ENCODE measurements around the gene RIOK3.
"Not testable (repeated sequence)": the region's sequence is repeated elsewhere in the genome, so short reads cannot be mapped to it uniquely, and the experiment has no call there.

The RIOK3 gene

DNA sequence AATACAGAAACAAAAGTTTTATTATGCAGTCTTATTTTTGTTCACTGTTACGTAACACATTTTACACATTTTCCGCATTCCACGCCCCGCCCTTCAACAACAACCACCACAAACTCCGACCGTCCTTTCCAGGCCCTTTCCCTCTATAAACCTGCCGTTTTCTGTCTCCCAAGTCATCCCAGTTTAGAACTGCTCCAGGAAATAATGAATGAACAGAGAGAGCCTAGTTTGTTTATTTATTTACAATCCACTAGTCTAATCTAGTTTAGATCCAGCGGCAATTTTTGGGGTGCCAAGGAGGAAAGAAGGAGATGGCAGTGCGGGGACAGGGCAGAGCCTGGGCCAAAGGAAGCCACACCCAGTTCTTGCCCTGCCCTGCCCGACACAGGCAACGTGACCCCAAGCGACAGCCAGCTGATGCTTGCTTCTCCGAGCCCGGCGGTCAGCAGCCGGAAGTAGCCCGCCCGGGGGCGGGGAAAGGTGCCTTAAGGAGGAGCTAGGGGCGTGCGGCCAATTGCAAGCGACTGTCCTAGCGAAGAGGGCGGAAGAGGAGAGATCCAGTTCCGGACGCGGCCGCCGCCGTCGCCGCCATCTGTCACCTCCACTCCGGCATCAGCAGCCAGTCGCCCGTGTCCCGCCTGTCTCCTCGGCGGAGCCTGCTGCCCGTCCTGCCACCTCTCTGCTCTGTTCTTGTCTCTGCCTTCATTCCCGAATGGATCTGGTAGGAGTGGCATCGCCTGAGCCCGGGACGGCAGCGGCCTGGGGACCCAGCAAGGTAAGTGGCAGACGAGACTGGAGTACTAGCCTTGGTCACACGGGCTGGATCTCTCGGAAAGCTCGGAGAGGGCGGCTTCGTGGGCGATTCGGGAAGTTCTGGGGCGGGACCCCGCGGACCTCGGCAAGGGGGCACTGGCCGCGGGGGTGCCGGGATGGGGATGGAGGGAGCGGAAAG is at the start of gene RIOK3:
Gene RIOK3, plus strand, starts transcription at position 560 of the 952 bp plus-strand sequence. Its CDS starts 153 bp downstream, at position 713.
- DNase-seq: peak; percentile 85

- no peak for DNase-seq
These were observed 49.8 kb upstream of the RIOK3 start for GRCh38 chr18:23403310-23403709.

DNA sequence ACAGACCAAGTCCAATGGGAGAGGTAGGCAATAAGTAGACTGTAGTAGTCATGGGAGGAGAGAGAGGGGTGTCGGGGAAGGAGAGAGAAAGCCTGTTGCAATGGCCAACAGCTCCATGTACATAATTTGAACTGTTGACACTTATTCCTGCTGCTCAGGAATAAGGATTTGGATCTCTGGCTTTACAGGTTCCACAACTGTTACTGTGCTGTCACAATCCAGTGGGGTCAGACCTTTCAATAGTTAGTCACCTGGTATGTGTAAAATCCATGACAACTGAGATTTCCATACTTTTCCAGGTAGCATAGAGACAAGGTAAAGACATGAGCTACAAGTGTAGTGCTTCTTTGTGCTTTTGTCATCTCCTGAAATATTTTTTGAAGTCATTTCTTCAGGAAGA is 47.5 kb upstream of the RIOK3 start:
- DNase-seq: no peak

DNA sequence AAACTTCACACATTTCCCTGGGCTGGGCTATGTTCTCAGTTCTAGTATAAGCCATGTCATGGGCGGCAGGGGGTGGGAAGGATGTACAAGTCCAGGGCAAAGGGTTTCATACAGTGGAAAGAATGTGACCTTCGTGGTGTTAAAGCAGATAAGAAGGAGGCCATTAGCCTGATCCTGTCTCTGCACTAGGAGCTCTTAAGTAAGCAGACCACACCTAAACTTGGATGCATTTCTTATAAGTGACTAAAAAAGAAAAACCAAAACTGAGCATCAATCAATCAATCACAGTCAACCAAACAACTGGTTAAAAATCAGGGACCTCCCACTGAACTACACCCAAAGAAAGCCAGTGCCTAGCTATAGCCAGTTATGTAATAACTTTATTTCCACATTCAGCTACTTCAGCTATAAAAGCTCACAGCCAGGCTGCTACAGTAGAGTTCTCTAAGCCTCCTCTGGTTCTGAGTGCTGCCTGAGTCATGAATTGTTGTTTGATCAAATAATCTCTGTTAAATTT is 46.8 kb upstream of the RIOK3 start:
- no peak for DNase-seq

DNA sequence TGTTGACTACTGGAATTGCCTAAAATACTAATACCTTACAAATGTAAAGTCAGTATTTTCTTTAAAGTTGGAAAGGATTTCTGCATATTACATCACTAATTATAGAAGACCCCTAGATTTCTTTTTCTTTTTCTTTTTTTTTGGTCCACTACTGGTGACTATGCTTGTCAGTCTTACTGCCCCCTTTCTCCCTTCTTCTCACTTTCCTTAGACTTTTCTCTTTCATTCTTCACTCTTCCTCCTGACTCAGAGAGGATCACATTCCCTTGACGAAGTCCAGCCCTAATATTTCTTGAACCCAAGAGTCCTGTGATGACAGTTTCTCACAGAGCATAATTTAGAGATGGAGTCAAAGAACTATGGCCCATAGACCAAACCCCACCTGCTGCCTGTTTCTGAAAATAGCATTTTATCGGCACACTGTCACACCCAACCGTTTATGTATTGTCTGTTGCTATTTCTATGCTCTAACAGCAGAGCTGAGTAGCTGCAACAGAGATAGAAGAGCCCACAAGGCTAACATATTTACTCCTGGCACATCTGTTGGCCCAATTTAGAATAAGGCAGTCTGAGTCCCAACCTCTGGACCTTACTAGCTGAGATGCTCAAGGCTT is 40.6 kb upstream of the RIOK3 start:
- DNase-seq: no peak

DNA sequence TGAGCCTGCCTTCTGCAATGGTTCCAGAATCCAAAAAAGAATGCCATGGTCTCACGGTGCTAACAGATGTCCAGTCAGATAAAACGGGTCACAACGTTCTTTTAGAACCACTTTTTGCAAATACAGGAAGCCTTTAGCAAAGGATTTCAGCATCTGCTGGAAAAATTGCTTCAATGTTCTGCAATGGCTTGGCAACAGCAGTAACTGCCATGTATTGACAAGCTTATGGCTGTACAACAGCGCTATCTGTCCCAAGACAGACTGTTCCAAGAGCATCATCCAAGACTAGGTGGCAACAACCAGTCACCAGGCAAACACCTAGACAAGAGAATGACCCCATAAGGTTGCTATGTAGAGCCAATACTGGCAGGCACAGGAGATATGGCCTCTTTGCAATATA is 37.6 kb upstream of the RIOK3 start:
- DNase-seq: no peak

DNA sequence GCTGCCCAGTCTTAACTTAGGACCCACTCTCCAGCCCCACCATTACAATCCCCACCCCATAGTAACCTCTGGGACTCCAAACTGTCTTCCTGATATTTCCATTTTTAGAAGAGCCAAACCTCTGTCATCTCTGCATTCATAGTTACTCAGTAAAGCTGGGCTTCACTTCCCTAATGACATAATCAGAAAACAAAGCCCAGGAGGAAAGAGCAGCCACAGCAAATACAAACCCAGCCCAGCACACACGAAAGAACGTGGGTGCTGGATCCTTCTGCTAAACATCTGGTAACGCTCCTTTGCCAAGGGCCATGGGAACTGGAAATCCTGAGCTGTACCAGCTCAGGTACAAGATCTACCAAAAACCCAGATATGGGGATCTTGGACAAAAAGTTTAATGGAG is 36.8 kb upstream of the RIOK3 start:
- DNase-seq: no peak

GRCh38 chr18:23421277-23421676 is 31.8 kb upstream of the RIOK3 start:
- no peak for DNase-seq

- no peak for DNase-seq
These were observed 30.2 kb upstream of the RIOK3 start for GRCh38 chr18:23422751-23423418.

DNA sequence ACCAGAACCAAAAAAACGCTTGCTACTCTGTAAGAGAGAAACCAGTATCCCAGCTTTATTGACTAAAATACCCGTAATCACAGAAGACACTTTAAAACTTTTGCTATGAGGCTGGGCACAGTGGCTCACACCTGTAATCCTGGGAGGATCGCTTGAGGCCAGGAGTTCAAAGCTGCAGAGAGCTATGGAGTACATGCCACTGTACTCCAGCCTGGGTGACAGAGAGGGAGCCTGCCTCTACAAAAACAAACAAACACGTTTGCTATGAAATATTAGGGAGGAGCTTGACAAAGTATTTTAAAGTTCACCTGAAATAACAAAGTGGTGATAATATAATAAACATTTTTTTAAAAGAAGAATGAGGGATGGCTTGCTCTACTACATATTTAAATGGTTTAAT is 28.5 kb upstream of the RIOK3 start:
- no peak for DNase-seq

DNA sequence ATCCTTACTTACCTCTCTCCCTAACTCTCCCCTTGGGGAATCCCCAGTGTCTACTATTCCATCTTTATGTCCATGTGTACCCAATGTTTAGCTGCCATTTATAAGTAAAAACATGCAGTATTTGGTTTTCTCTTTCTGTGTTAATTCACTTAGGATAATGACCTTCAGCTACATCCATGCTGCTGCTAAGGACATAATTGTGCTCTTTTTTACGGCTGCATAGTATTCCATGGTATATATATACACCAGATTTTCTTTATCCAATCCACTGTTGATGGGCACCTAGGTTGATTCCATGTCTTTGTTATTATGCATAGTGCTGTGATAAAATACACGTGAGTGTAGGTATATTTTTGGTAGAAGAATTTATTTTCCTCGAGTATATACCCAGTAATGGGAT is 24.3 kb upstream of the RIOK3 start:
- DNase-seq: no peak

DNA sequence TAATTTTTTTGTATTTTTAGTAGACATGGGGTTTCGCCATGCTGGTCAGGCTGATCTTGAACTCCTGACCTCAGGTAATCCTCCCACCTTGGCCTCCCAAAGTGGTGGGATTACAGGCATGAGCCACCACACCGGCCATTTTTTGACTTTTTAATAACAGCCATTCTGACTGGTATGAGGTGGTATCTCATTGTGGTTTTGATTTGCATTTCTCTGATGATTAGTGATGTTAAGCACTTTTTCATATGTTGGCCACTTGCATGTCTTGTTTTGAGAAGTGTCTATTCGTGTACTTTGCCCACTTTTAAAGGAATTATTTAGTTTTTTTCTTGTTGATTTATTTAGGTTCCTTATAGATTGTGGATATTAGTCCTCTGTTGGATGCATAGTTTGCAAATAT is 23.5 kb upstream of the RIOK3 start:
- DNase-seq: not testable (repeated sequence)

GRCh38 chr18:23433360-23433759 is 19.7 kb upstream of the RIOK3 start:
- DNase-seq: no peak

DNA sequence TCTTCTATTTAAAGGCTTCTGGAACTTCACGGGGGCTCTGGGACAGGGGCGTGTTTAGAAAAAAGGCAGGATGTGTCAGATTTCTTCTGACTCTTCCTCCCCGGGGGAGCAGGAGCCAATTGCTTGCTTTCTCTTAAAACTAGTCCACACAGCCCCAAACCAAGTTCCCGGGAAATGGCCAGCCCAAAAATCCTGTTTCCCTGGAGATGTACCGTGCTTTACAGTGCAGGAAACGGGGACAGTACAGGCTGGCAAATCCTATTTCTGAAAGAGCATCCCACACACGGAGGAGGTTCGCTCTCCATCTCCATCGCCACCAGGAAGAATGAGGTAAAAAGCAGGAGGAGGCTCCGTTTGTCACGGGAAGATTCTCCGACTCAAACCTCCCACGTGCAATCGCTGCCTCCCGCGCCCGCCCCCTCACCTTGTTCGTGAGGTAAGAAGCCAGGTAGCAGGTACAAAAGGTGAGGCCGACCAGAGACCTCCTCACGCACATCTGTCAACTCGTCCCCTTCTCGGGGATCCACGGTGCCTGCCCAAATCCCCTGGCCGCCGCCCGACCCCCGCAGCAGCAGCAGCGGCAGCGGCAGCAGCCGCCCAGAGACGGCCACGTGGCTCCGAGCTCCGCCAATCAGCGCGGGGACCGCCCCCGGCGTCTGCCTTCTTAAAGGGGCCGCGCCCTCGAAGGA is 15.6 kb upstream of the RIOK3 start:
- DNase-seq: peak; percentile 85

DNA sequence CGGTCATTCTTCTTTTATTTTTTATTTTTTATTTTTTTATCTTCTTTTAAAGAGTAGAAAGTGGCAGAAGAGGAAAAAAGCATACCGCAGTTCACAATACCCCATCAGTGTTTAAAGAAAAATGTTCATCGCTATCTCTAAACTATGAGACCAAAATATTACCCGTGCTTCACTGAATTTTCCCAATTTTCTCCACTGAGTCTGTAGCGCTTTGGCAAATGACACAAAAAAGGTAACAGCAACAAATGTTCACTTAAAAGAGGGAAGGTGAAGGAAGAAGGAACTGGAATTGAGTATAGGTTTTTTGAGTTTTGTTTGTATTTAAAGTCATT is 15.1 kb upstream of the RIOK3 start:
- DNase-seq: no peak

GRCh38 chr18:23438608-23439366 is 14.3 kb upstream of the RIOK3 start:
- DNase-seq: no peak

- DNase-seq: no peak
These were observed 13.0 kb upstream of the RIOK3 start for GRCh38 chr18:23440131-23440530.

- DNase-seq: no peak
These were observed 10.1 kb upstream of the RIOK3 start for GRCh38 chr18:23442958-23443357.

GRCh38 chr18:23448291-23448690 is 4.8 kb upstream of the RIOK3 start:
- DNase-seq: no peak

GRCh38 chr18:23450022-23450421 is 3.1 kb upstream of the RIOK3 start:
- no peak for DNase-seq

GRCh38 chr18:23451011-23451410 is 2.1 kb upstream of the RIOK3 start:
- DNase-seq: no peak

- no peak for DNase-seq
These were observed 1.6 kb upstream of the RIOK3 start for GRCh38 chr18:23451491-23451890.

All from stimulated activated CD4-positive, alpha-beta T cell treated with anti-CD3 and anti-CD28 coated beads, Interleukin-4, amount 100 ng/mL, for 1 hour (primary cell).